ENCODE data around the gene PDK1.

- TF ChIP-seq, protein P1, sequence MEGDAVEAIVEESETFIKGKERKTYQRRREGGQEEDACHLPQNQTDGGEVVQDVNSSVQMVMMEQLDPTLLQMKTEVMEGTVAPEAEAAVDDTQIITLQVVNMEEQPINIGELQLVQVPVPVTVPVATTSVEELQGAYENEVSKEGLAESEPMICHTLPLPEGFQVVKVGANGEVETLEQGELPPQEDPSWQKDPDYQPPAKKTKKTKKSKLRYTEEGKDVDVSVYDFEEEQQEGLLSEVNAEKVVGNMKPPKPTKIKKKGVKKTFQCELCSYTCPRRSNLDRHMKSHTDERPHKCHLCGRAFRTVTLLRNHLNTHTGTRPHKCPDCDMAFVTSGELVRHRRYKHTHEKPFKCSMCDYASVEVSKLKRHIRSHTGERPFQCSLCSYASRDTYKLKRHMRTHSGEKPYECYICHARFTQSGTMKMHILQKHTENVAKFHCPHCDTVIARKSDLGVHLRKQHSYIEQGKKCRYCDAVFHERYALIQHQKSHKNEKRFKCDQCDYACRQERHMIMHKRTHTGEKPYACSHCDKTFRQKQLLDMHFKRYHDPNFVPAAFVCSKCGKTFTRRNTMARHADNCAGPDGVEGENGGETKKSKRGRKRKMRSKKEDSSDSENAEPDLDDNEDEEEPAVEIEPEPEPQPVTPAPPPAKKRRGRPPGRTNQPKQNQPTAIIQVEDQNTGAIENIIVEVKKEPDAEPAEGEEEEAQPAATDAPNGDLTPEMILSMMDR (IDR thresholded peaks at IDR 0.05) = no peak
- TF ChIP-seq POLR2A (IDR thresholded peaks at IDR 0.05) = no peak
These were observed 45.3 kb upstream of the PDK1 start for GRCh38 chr2:172510548-172510947.

All from thyroid gland (tissue), 4 donors.